HG02973 (cell line): Measurements from ENCODE around the gene ABHD2.
"Not testable (repeated sequence)": the region's sequence is repeated elsewhere in the genome, so short reads cannot be mapped to it uniquely, and the experiment has no call there.

ENCODE experiments used
- ATAC-seq: cut with Tn5 transposase; IDR thresholded peaks from one replicate; pipeline ENCODE4 v1.9.1; 2021; ENCODE audit warnings: moderate library complexity; ENCODE audit not compliant: unreplicated experiment

The ABHD2 gene, protein sequence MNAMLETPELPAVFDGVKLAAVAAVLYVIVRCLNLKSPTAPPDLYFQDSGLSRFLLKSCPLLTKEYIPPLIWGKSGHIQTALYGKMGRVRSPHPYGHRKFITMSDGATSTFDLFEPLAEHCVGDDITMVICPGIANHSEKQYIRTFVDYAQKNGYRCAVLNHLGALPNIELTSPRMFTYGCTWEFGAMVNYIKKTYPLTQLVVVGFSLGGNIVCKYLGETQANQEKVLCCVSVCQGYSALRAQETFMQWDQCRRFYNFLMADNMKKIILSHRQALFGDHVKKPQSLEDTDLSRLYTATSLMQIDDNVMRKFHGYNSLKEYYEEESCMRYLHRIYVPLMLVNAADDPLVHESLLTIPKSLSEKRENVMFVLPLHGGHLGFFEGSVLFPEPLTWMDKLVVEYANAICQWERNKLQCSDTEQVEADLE

DNA sequence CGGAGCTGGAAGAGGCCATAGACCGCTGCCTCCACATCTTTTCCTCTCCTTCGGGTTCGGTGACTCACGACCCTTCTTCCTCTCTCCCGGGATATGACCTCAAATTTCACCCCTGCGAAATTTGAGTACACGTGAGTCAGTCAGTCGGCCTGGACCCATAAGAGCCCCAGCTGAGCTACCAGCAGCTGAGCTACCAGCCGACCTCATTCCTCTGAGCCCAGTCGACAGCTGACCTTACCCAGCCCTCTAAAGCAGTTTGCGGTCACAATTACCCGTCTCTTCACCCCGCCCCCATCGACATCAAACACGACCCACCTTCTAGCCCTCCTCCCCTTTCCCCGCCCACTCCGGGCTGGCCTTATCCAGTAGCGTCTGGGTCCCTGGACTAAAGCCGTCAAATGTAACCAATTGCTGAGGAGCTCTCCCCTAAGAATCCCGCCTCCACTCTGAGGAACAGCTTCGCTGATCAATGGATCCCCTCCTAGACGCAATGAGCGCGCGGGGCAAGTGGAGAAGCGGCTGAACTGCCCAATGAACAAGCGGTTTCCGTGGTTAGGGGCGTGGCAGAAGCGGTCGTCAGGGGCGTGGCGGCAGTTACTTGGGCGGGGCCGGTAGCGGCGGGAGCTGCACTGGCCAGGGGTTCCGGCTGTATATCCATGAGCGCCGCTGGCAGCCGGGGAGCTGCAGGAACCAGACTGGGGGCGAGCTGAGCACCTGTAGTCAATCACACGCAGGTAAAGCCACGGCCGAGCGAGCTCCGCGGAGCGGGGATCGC is at the start of gene ABHD2:
Gene ABHD2 (plus strand): TSS at position 627 of the 775 bp plus-strand sequence. CDS start 27,872 bp downstream, outside the sequence.
- ATAC-seq = peak; percentile 98

- no peak for ATAC-seq
Measured at GRCh38 chr15:89039142-89039541, 49.1 kb upstream of the ABHD2 start.

DNA sequence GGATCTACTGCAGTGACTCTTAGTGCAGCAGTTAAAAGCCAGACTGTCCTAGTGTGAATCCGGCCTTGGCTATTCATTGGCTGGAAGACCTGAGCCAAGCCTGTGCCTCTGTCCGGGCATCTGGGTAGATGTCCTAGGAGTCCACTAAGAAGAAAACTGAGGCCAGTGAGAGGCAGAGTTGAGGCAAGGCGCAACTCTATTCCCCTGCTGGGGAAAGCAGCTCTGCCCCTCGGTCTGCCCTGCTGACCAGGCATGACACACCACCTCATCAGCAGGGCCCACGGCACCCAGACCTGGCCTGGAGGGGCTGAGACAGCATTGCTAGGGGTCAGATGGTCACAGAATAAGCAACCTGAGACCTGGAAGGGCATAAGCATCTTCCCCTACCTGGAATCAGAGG is 46.7 kb upstream of the ABHD2 start:
- no peak for ATAC-seq

GRCh38 chr15:89042387-89042786 is 45.9 kb upstream of the ABHD2 start:
- ATAC-seq = no peak

DNA sequence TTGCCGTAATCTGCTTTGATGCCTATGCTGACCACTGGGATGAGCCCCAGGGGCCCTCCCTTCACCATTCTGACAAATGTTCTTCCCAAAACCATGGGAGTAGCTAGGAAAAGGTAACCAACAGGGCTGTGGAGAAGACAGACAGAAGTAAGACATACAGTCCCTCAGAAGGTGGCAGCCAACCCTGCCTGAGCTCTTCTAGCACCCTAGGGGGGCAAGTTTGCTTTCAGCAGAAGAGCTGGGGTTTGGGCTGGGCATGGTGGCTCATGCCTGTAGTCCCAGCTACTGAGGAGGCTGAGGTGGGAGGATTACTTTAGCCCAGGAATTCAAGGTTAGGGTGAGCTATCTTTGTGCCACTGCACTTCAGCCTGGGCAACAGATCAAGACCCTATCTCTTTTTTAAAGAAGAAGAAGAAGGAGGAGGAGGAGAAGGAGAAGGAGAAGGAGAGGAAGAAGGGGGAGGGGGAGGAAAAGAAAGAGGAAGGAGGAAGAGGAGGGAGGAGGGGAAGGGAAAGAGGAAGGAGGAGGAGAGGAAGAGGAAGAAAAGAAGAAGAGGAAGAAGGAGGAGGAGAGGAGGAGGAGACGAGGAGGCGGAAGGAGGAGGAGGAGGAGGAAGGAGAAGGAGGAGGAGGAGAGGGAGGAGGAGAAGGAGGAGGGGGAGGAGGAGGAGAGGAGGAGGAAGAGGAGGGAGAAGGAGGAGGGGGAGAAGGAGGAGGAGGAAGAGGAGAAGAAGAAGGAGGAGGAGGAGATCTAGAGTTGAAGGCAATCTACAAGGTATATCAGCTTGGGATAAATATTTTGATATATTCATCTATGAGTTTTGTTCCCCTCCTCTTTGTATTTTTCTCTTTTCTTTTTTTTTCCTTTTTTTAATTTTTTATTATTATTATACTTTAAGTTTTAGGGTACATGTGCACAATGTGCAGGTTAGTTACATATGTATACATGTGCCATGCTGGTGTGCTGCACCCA is 44.9 kb upstream of the ABHD2 start:
- no peak for ATAC-seq

- ATAC-seq = not testable (repeated sequence)
Measured at GRCh38 chr15:89049016-89049666, 39.1 kb upstream of the ABHD2 start.

GRCh38 chr15:89051875-89052274 is 36.4 kb upstream of the ABHD2 start:
- ATAC-seq = no peak

DNA sequence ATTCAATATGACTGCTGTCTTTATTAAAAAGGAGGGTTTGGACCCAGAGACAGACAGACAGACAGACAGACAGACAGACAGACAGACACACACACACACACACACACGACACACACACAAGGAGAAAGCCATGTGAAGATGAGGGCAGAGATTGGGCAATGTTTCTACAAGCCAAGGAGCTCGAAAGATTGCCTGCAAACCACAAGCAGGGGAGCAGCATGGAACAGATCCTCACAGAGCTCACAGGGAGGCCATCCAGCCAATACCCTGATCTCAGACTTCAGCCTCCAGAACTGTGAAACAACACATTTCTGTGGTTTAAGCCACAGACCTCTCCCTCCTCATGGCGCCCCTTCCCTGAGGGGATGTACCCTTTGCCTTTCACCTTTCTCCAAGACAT is 35.8 kb upstream of the ABHD2 start:
- no peak for ATAC-seq

DNA sequence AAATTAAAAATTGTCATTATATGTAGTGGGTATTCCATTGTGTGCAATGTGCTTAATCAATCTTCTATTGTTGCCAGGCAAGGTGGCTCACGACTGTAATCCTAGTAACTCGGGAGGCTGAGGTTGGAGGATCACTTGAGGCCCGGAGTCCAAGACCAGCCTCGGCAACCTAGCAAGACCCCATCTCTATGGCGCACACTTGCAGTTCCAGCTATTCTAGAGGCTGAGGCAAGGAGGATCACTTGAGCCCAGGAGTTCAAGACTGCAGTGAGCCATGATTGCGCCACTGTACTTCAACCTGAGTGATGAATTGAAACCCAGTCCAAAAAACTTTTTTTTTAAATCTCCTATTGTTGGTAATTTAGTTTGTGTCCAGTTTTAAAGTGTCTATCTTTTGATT is 33.4 kb upstream of the ABHD2 start:
- no peak for ATAC-seq

DNA sequence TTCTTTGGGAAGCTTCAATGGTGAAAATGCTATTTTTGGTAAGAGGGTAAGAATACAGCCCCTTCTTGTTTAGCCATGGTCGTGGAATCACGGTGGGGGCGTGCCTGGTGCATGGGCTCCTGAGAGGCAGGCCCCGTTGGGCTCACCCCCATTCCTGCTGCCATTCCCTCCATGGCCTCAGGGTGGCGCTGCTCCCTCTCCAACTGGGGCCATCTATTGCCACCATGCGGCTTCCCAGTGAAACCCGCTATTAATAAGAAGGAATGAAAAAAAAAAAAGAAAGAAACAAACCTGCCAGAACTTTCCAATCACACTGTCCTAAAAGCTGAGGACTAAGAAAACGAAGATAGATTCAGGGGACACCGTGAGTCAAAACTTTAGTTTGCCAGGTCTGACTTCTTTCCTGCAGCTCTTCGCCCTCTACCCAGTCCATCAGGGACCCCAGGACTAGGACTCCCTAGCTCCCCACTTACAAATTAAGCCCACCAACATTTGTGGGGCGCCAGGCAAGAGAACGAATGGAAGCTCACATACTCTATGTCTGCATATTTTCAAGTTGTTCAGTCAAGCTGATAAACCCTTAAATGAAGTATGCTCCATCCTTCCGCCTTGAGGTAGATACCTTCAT is 30.6 kb upstream of the ABHD2 start:
- peak; percentile 70 for ATAC-seq

DNA sequence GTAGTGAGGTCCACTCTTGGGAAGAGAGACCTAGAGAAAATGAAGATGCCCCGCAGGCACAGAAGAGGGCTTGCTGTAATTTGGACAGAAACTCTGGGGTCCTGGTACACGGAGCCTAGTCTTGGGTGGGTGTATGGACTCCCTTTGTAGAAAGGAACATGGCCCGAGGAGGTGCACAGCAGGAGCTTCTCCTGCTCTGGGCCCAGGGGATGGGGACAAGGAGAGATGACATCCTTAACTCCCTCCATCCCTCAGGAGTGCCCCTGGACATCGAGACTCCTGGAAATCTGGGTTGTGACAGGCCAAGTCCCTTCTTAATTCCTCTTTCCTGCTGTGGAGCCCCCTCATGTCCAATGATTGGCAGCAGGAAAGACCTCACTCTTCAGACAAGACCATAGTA is 29.9 kb upstream of the ABHD2 start:
- no peak for ATAC-seq

- no peak for ATAC-seq
Measured at GRCh38 chr15:89058876-89059405, 29.3 kb upstream of the ABHD2 start.

DNA sequence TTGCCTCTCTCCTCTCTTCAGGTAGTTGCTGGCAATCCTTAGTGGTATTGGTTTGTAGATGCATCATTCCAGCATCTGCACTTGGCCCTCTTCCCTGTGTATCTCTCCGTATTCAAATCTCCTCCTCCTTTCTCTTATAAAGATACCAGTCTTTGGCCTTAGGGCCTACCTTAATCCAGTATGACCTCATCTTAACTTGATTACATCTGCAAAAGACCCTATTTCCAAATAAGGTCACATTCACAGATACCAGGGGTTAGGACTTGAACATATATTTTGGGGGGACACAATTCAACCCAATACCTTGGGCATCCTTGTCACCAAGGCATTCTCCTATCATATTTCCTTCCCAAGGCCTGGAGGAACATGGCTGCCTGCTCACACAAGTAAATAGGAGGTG is 22.0 kb upstream of the ABHD2 start:
- ATAC-seq = no peak

GRCh38 chr15:89067751-89068150 is 20.5 kb upstream of the ABHD2 start:
- peak; percentile 20 for ATAC-seq

DNA sequence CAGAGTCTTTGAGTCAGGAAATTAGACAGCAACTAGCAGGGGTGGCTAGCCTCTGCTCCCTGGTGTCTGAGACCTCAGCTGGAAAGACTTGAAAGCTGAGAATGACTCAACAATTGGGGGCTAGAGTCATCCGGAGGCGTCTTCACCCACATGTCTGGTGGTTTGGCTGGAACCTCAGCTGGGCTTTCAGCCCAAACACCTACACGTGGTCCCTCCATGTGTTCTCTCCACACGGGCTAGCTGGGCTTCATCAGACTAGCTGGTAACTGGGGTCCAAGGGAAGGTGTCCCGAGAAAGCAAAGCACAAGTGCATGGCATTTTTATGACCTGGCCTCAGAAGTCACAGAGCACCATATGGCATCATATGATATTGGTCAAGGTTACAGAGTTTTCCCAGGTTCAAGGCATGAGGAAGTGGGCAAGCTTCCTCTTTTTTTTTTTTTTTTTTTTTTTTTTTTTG is 19.9 kb upstream of the ABHD2 start:
- ATAC-seq = peak; percentile 94

DNA sequence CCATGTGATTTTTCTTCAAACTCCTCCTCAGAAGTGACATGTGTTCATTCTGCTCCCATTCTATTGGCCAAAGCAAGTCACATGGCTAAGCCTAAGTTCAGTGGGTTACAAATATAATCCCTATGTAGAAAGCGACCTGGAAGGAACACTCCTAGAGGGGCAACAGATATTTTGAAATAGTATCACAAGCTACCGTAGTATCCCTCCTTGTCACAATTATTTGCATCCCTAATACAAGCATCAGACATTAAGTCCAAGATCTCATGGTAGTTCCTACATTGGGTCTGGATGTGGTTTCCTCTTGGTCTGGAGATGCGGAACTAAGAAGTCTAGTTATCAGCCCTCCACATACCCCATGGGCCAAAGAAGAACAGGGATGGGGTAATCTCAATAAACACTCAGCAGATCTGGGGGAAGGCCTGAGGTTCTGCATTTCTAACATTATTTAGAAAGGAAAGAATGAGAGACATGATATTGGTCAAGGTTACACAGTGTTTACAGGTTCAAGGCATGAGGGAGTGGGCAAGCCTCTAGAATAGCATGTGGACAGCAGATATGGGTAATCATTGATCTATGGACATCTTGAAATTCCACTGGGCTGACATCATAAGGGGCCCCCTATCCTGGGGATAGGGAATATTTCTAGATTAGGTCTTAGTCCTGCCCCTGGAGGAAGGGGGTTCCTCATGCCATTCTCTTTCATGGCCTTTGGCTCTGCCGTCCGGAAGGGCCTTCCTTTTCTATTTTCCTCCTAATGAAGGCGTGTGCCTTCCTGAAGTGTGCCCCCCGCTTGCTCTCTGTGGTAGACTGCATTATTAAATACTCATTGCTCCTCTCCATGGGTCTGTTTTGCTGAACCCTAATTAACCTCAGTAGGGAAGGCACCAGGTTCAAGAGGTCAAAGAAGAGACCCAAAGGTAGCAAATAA is 17.8 kb upstream of the ABHD2 start:
- ATAC-seq = no peak

GRCh38 chr15:89071471-89071870 is 16.8 kb upstream of the ABHD2 start:
- ATAC-seq = no peak

DNA sequence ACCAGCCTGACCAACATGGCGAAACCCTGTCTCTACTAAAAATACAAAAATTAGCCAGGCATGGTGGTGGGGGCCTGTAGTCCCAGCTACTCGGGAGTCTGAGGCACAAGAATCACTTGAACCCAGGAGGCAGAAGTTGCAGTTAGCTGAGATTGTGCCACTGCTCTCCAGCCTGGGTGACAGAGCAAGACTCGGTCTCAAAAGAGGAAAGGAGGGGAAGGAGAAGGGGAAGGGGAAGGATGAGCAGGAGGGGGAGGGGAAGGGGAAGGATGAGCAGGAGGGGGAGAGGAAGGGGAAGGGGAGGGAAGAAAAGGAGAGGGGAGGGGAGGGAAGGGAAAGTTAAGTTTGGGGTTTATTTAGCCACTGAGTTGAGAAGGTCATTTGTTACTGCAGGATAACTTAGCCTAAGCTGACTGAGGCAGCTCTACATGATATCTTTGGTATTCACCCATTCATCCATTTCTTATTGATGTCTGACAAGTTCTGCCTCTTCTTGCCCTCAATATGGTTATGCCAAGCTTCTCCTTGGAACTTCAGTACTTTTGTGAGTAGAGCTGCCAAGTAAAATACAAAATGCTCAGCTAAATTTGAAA is 15.9 kb upstream of the ABHD2 start:
- no peak for ATAC-seq
